BLaER1 (cell line): ENCODE measurements around the gene DLX2.

Source experiments
- H3K27ac ChIP-seq: shearing (Covaris generic); formaldehyde crosslinking; 2 replicates; pipeline ENCODE4 v1.8.1; 2022
- H3K27me3 ChIP-seq: shearing (Covaris generic); formaldehyde crosslinking; 2 replicates; pipeline ENCODE4 v1.8.1; 2022
- H3K36me3 ChIP-seq: shearing (Covaris generic); formaldehyde crosslinking; 2 replicates; pipeline ENCODE4 v1.8.1; 2022
- H3K4me1 ChIP-seq: shearing (Covaris generic); formaldehyde crosslinking; 2 replicates; pipeline ENCODE4 v1.8.1; 2022
- H3K4me2 ChIP-seq: shearing (Covaris generic); formaldehyde crosslinking; 2 replicates; pipeline ENCODE4 v1.8.1; 2022
- H3K4me3 ChIP-seq: shearing (Covaris generic); formaldehyde crosslinking; 2 replicates; pipeline ENCODE4 v1.8.1; 2022
- H3K9ac ChIP-seq: shearing (Covaris generic); formaldehyde crosslinking; 2 replicates; pipeline ENCODE4 v1.8.1; 2022
- H3K9me3 ChIP-seq: shearing (Covaris generic); formaldehyde crosslinking; 2 replicates; pipeline ENCODE4 v1.8.1; 2022
- H4K20me1 ChIP-seq: shearing (Covaris generic); formaldehyde crosslinking; 2 replicates; pipeline ENCODE4 v1.8.1; 2022
- Cebpa-rat ChIP-seq: shearing (Covaris generic); IDR thresholded peaks from 2 replicates; pipeline ENCODE4 v1.8.1; 2022

DLX2 gene

GRCh38 chr2:172084395-172084644, 18.4 kb downstream of the DLX2 start:
- Histone ChIP-seq H3K4me1 (peaks cover 16% of the 10 kb centered on the region), H3K4me2 (peak overlapping the region; percentile 83), H3K4me3 (peak overlapping the region; percentile 58), H3K27me3 (peaks cover 100% of the 10 kb centered on the region), H3K9ac (no peak overlapping the region), H3K9me3 (peaks cover 35% of the 10 kb centered on the region), H3K27ac (no peak overlapping the region), H3K36me3 (no peaks in the 10 kb centered on the region), H4K20me1 (peaks cover 99% of the 10 kb centered on the region)
- TF ChIP-seq Cebpa-rat: no peak

- no peak overlapping the region for H3K27ac ChIP-seq
- H3K27me3 ChIP-seq: peaks cover 100% of the 10 kb centered on the region
- no peaks in the 10 kb centered on the region for H3K36me3 ChIP-seq
- no peak for TF ChIP-seq Cebpa-rat
- peaks cover 35% of the 10 kb centered on the region for H3K9me3 ChIP-seq
- H3K4me3 ChIP-seq: peak overlapping the region; percentile 58
- H4K20me1 ChIP-seq: peaks cover 99% of the 10 kb centered on the region
- no peak overlapping the region for H3K9ac ChIP-seq
- H3K4me1 ChIP-seq: peaks cover 16% of the 10 kb centered on the region
- peak overlapping the region; percentile 83; the same call in 1 of the 2 replicates for H3K4me2 ChIP-seq
These were observed 18.9 kb downstream of the DLX2 start for GRCh38 chr2:172083628-172084394.

DNA sequence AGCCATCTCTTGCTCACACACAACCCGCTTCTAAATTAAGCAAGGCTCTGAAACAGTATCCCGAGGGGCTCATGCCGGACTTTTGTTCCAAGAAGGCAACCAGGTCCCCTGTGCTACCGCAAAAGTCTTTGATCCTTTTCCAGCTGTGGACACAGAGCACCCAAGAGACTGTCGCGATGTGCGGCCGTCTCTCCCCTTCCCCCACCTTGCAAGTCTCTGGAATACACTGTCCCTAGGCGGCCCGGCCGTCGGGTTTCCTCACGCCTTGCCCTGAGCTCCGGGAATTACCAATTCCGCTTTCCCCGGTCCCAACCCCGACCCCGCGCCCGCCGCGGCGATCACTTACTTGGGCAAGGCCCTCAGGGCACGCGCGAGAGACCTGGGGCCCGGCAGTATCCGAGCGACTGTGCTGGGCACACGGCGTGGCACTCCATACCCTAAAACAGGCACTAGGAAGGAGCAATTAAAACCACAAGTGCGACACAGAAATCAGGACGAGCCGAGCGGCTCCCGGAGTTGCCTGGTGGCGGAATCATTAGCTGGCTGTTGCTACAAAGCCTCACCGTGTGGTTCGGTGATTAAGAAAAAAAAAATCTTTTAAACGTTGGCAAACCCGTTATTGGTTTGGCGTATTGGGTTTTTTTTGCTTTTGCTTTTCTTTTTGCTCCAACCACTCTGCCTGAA, 19.6 kb downstream of the DLX2 start:
- H3K4me2 ChIP-seq: no peak overlapping the region

GRCh38 chr2:172082105-172082943, 20.4 kb downstream of the DLX2 start:
- no peak overlapping the region for H3K9ac ChIP-seq
- TF ChIP-seq Cebpa-rat: no peak
- H3K36me3 ChIP-seq: no peaks in the 10 kb centered on the region
- no peak overlapping the region for H3K27ac ChIP-seq
- H3K4me1 ChIP-seq: peaks cover 16% of the 10 kb centered on the region
- H4K20me1 ChIP-seq: peaks cover 99% of the 10 kb centered on the region
- no peak overlapping the region for H3K4me3 ChIP-seq
- H3K27me3 ChIP-seq: peaks cover 100% of the 10 kb centered on the region
- H3K4me2 ChIP-seq: no peak overlapping the region
- H3K9me3 ChIP-seq: peaks cover 22% of the 10 kb centered on the region

More for the DNA sequence above, 19.6 kb downstream of the DLX2 start:
- Histone ChIP-seq H3K9me3 (peaks cover 29% of the 10 kb centered on the region), H3K36me3 (no peaks in the 10 kb centered on the region), H3K4me3 (no peak overlapping the region), H3K27ac (no peak overlapping the region), H3K27me3 (peaks cover 100% of the 10 kb centered on the region), H3K9ac (no peak overlapping the region), H4K20me1 (peaks cover 99% of the 10 kb centered on the region), H3K4me1 (peaks cover 16% of the 10 kb centered on the region)
- no peak for TF ChIP-seq Cebpa-rat

GRCh38 chr2:172081221-172082022, 21.3 kb downstream of the DLX2 start:
- Histone ChIP-seq H3K9ac (no peak overlapping the region), H3K27ac (no peak overlapping the region), H3K36me3 (no peaks in the 10 kb centered on the region), H3K4me3 (no peak overlapping the region), H3K4me1 (peaks cover 16% of the 10 kb centered on the region), H4K20me1 (peaks cover 99% of the 10 kb centered on the region), H3K27me3 (peaks cover 100% of the 10 kb centered on the region), H3K9me3 (peaks cover 15% of the 10 kb centered on the region), H3K4me2 (no peak overlapping the region)
- TF ChIP-seq Cebpa-rat: no peak

DNA sequence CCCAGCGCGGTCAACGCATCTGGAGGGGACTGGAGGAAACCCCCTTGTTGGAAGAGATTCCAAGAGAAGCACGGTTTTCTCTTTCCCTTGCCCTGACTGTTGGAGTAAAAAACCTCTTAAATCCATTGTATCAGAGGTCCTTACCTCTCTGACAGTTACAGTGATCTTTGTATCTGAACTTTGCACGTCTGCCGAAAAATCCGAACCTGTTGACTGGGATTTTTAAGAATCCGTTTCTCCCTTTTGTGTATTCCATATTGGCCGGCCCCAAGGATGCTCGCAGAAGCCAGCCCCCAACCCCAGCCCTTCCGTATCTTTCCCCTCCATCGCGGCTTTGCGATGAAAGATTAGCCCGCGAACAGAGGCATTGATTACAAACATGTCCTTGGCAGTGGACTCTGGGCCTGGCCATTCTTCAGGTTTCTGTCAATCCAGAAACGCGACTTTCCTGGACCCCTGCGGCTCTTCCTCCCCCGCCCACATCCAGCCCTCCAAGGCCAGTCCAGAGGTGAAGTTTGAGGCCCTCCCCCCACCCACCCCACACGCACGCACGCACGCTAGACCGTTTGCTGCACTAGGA, 22.0 kb downstream of the DLX2 start:
- Histone ChIP-seq H4K20me1 (peaks cover 98% of the 10 kb centered on the region), H3K4me3 (no peak overlapping the region), H3K4me2 (no peak overlapping the region), H3K9me3 (peaks cover 15% of the 10 kb centered on the region), H3K9ac (no peak overlapping the region), H3K27me3 (peaks cover 100% of the 10 kb centered on the region), H3K4me1 (peaks cover 16% of the 10 kb centered on the region), H3K27ac (no peak overlapping the region), H3K36me3 (no peaks in the 10 kb centered on the region)
- no peak for TF ChIP-seq Cebpa-rat

DNA sequence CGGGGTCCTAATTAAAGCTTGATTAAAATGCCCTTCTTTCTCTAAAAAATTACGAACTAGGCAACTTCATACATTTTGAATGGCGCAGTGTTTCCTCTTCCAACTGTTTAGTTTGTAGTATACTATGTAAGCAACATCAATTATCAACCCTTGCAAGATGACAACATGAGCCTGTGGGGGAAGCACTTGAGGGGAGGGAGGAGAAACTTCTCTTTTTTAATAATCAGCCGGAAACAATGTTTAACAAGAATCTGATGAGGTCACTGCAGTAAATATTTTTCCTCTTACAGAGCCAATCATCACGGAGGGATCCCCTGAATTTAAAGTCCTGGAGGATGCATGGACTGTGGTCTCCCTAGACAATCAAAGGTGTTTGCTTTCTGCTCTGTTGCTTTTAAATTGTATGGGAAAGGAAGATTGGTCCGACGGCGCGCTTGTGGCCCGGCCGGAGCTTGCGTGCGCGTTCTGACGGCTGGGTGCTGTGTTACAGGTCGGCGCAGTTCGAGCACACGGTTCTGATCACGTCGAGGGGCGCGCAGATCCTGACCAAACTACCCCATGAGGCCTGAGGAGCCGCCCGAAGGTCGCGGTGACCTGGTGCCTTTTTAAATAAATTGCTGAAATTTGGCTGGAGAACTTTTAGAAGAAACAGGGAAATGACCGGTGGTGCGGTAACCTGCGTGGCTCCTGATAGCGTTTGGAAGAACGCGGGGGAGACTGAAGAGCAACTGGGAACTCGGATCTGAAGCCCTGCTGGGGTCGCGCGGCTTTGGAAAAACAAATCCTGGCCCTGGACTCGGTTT, 22.7 kb downstream of the DLX2 start:
- no peak overlapping the region for H3K4me2 ChIP-seq
- no peaks in the 10 kb centered on the region for H3K36me3 ChIP-seq
- H3K4me3 ChIP-seq: no peak overlapping the region
- no peak overlapping the region for H3K27ac ChIP-seq
- peaks cover 15% of the 10 kb centered on the region for H3K9me3 ChIP-seq
- H4K20me1 ChIP-seq: peaks cover 98% of the 10 kb centered on the region
- H3K9ac ChIP-seq: no peak overlapping the region
- no peak for TF ChIP-seq Cebpa-rat
- H3K27me3 ChIP-seq: peaks cover 100% of the 10 kb centered on the region
- H3K4me1 ChIP-seq: peaks cover 10% of the 10 kb centered on the region

GRCh38 chr2:172079416-172079815, 23.3 kb downstream of the DLX2 start:
- Histone ChIP-seq H4K20me1 (peaks cover 91% of the 10 kb centered on the region), H3K27me3 (peaks cover 97% of the 10 kb centered on the region), H3K9ac (no peak overlapping the region), H3K27ac (no peak overlapping the region), H3K36me3 (no peaks in the 10 kb centered on the region), H3K9me3 (peaks cover 15% of the 10 kb centered on the region), H3K4me2 (no peak overlapping the region), H3K4me3 (no peak overlapping the region), H3K4me1 (peaks cover 4% of the 10 kb centered on the region)
- no peak for TF ChIP-seq Cebpa-rat

GRCh38 chr2:172074254-172074653, 28.4 kb downstream of the DLX2 start:
- Histone ChIP-seq H3K27ac (no peak overlapping the region), H4K20me1 (peaks cover 40% of the 10 kb centered on the region), H3K4me1 (no peaks in the 10 kb centered on the region), H3K9ac (no peak overlapping the region), H3K4me2 (no peak overlapping the region), H3K4me3 (no peak overlapping the region), H3K36me3 (no peaks in the 10 kb centered on the region), H3K9me3 (no peaks in the 10 kb centered on the region), H3K27me3 (peaks cover 64% of the 10 kb centered on the region)
- no peak for TF ChIP-seq Cebpa-rat
